Left cardiac atrium (tissue), 4 donors: ENCODE data around the gene RPS27L. TPM values are rescaled to one million over a fixed set of nuclear protein-coding genes. Genes with fewer than 3 reads are reported as not detected.

Experiments
- ATAC-seq, 2 donors: fragments of 200-7000 bp; cut with Tn5 transposase; one replicate each; pipeline ENCODE4 v1.9.1; 2020; ENCODE audit warnings: mild to moderate bottlenecking in 2 of 2, moderate library complexity in 2 of 2
- DNase-seq: peaks from one replicate; pipeline ENCODE4 v3.0.0-alpha.2; 2020
- intact Hi-C, 2 donors: fragments of 100-400 bp; cut with DNase I; formaldehyde crosslinking; loops; one replicate each; pipeline versions ENCODE4 v1.14.1 to v1.15.1; 2022 to 2023
- total RNA-seq, 2 donors: library from RNA; stranded (reverse); fragmentation: NEBNext Ultra II Directional; extraction: Animal tissue kit (Norgen Biotek cat#: 25700); gene quantifications; one replicate each; pipeline ENCODE4 v1.2.1, GENCODE V29; 2021
- donor health status: DM: no; HTN: yes; CAD: no.
- donor health status: DM: no; HTN: yes; CAD: no; lungs with severe emphysema.
- donor health status: DM: yes; HTN: yes; CAD: no.
- donor health status: Dilated cardiomyopathy.

RPS27L gene
- total RNA-seq, 2 donors from 2014 or later = 137 to 159 TPM

DNA sequence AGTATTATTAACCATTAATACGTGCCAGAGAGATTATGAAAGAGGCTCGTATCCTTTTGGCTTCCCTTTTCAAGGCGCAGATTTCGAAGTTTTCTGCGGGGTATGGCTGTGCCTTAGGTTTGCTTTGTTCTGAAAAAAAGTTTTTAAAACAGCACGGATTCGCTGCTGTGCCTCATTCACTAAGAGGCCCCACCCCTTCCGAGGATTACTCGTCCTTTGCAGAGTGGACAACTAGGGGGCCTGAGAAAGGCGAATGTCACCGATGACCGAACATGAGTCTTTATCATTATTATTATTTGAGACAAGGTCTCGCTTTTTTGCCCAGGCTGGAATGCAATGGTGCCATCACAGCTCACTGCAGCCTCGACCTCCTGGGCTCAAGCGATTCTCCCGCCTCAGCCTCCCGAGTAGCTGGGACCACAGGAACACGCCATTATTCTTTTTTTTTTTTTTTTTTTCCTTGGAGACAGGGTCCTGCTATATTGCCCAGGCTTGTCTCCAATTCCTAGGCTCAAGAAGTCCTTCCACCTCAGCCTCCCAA, 684 bp upstream of the RPS27L start:
- DNase-seq (peak; percentile 60), ATAC-seq (peak; percentile 72 to 78)
- intact Hi-C loops = loop anchor here in 1 of 2 donors (5.0 kb wide), 1 partner anchor 119 kb away; the partner anchor contains the start of gene APH1B

DNA sequence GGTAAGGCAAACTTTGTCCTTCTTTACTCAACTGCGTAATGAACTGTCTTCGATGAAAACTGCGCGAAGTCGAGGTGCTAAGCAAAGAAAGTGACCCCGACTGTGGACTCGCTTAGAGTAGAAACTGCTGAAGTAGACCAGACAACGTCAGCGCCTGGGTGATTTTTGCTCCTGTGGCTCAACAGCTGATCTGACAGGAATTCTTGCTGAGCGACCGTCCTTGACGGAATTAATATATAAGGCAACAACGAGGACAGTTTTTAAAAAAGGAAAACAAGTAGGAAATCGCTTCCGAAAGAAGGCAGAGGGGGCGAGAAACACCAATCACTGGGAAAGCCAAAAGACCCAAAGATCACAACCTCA, 541 bp downstream of the RPS27L start:
- DNase-seq (peak; percentile 47), ATAC-seq (peak; percentile 42 to 48)
- intact Hi-C loops = loop anchor here in 1 of 2 donors (5.0 kb wide), 1 partner anchor 121 kb away; the partner anchor contains the start of gene APH1B

DNA sequence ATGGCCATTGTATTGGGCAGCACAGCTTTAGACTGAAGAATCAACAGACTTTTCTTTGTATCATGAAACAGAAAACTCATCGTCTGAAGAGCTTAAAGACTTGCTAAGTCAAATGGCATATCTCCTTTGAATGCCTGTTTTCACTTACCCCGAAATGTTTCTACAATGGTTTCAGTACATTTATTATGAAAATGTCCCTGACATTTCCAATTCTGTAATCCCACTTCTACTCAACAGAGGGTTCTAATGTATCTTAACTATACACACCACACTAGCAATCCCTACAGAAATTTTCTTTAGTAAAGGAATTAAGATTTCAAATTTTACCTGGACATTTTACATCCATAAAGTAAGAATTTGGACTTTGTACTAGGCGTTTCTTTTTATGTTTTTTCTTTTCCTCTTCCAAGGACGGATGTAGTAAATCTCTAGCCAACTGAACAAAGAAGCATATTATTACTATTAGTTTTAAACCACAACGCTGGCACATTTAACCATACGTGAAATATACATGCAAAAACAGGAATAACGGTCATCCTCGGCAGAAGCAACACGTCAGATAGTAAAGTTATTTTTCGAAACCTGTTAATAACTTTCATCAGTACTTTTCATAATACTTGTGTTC, 1.1 kb downstream of the RPS27L start:
- DNase-seq = no peak
- intact Hi-C loops = loop anchor here in 1 of 2 donors (5.0 kb wide), 1 partner anchor 121 kb away; the partner anchor contains the start of gene APH1B
- no peak for ATAC-seq

DNA sequence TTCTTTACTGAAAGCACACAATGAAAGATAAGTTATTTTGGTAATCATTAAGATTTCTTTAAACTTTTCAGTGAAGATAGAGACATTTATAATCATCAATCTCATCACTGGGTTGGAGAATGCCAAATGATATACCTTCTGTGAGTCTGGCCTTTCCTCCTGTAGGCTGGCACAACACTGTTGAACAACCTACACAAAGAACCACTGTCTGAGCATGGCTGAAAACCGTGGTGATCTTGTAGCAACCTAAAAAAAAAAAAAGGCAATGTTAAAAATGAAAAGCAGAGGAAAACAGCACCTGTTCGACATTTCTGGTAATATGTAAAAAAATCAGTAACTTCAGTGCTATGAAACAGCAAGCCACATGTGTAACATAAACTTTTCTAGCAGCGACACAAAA, 1.8 kb downstream of the RPS27L start:
- intact Hi-C loops = loop anchor here in 1 of 2 donors (5.0 kb wide), 1 partner anchor 122 kb away; the partner anchor contains the start of gene APH1B

DNA sequence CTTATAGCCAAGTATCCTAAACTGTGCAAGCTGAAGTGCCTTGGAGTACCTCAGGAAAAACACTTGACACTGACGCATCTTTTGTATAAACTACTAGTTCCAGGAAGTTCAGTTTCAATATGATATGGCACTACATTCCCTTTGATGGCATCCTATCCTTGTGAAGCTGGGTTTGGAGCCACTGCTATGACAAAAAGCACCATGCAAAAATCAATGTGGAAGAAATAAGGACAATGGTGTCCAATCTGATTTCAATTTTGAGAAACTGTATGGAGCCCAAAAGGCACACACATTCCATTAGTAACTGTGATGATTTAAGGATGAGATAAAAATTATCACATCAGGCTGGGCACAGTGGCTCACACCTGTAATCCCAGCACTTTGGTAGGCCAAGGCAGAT, 5.6 kb downstream of the RPS27L start:
- intact Hi-C loops = no loop called here
- no peak for DNase-seq
- no peak for ATAC-seq

More for the DNA sequence above, 1.8 kb downstream of the RPS27L start:
- DNase-seq = no peak
- no peak for ATAC-seq

DNA sequence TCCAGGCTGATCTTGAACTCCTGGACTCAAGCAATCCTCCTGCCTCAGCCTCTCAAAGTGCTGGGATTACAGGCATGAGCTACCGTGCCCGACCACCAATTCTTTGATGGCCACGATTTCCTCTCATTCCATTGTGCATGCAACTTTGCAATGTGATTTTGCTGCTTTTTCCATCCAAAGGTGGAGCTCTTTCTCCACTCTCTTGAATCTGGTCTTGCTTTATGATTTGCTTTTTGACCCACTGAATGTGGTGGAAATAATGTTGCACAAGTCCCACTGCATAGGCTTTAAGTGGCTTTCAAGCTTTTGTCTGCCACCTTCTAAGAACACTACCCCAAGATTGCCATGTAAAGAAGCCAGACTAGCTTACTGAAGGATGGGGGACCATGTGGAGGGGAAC, 10.6 kb downstream of the RPS27L start:
- intact Hi-C loops = no loop called here
- ATAC-seq (no peak), DNase-seq (no peak)

DNA sequence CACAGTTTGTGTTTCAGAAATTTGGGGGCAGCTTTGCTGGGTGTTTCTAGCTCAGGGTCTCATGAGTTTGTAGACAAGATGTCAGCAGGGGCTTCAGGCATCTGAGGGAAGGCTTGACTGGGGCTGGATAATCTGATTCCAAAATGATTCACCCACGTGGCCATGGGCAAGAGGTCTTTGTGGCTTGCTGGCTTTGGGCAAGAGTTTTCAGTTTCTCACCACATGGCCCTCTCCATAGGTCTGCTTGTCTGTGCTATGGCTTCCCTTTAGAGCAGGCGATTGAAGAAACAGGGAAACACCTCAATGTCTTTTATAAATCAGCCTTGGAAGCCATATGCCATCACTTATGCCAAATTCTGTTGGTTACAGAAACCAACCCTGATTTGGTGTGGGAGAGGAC, 11.9 kb downstream of the RPS27L start:
- intact Hi-C loops = no loop called here
- ATAC-seq (no peak), DNase-seq (no peak)

DNA sequence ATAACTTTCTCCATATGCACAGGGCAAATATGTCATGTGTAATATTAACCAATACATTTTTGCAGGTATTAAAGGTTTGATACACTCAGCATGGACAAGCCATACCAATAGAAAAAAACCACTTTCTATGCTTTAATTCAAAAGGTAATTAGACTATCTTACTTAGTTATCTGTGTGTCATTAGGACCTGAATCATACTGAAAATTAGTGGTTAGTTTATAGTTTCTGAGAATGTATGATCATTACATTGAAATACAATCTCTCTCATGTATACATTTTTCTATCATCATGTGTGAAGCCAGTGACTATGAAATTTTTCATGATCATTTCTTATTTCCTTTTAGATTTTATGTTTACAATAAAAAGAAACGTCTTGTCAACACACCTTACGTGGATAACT, 16.3 kb downstream of the RPS27L start:
- intact Hi-C loops = no loop called here
- ATAC-seq = no peak

DNA sequence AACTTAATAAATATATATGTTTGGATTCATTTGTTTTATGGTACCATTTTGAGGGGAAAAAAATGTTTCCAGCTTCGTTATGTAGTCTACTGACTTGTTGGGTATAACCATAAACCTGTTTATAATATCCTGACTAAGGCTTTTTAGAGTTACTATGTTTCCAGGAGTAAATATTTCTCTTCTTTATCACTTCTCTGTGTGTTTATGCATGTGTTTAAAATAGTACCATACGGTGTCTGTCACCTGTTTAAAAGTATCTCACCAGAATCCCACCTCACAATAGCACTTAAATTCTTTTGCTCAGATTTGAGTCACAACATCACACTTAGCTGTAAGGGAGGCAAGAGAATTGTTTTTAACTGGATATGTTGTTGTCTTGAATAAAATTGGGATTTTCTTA, 20.5 kb downstream of the RPS27L start:
- ATAC-seq = no peak
- DNase-seq = no peak
- intact Hi-C loops = no loop called here

More for the DNA sequence above, 16.3 kb downstream of the RPS27L start:
- DNase-seq = no peak

DNA sequence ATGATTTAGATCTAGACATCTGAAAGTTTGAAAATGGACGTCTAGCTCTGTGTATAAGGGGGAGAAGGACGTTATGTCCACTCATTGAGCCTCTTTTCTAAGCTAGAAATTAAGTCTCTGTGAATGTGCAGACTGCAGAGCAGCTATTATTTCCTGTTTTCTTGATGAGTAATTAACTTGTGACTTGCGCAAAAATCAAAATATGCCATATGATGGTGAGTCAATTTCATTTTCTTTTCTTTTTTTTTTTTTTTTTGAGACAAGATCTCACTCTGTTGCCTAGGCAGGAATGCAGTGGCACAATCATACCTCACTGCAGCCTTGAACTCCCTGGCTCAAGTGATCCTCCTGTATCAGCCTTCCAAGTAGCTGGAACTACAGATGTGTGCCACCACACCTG, 21.5 kb downstream of the RPS27L start:
- DNase-seq = no peak
- intact Hi-C loops = no loop called here
- peak; percentile 12 to 61 for ATAC-seq

DNA sequence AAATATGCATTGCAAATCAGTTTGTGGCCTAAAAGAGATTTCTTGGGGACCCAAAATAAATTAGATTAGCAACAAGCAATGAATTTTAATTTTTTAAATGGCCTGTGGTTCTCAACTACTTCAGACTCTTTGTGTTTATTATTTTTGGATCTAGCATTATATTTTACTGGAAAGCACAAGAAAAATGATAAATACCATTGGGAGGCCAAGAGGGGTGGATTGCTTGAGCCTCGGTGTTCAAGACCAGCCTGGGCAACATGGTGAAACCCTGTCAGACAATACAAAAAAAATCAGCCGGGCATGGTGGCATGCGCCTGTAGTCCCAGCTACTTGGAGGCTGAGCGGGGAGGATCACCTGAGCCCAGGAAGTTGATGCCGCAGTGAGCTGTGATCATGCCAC, 22.0 kb downstream of the RPS27L start:
- ATAC-seq (no peak), DNase-seq (no peak)
- intact Hi-C loops = no loop called here

DNA sequence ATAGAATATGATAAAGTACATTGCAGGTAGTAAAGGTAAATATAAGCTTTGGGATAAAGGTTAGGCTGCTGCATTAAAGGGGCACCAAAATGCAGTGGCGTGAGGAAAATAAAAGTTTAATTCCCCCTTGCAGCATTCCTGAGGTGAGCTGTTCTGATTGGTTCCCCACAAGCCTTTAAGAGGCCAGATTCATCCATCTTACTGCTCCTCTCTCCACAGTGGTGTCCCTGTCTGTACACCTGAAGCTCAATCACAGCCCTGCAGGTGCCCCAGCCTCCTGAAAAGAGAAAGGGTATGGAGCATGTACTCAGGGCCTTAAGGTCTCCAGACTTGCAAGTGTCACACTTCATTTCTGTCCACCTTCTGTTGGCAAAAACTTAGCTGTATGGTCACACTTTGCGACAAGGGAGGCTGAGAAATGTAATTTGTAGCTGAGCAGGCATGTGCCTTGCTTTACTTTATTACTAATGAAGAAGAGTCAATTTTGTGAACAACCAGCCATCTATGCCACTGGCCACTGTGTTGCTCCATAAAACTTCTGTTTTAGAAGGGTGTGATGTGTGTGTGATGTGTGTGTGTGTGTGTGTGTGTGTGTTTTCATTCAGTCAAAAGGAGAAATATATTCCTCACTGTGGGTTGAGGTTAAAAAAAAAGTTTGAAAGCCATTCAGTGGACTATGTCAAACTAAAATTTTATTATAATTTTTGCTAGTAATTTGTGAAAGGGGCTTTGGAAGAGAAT, 22.9 kb downstream of the RPS27L start:
- ATAC-seq (peak in 1 of 2 donors; percentile 15), DNase-seq (no peak)
- intact Hi-C loops = no loop called here

DNA sequence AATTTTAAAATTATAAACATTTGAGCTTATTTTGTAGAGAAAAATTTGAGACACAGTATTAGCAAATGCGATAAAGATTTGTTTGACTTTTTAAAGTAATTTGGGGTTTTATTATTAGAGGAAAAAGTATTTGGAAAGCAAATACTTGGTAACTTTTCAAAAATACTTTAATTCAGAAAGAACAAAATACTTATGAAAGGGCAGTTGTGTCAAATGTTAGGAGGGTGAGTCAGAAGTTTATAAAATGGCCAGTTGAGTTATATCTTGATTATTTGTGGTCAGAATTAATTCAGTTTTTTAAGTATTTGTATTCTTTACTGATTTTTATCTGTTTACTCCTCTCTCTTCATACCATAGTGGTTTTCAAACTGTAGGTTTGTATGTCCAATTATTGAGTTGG, 23.5 kb downstream of the RPS27L start:
- no peak for ATAC-seq
- intact Hi-C loops = no loop called here
- DNase-seq = no peak

DNA sequence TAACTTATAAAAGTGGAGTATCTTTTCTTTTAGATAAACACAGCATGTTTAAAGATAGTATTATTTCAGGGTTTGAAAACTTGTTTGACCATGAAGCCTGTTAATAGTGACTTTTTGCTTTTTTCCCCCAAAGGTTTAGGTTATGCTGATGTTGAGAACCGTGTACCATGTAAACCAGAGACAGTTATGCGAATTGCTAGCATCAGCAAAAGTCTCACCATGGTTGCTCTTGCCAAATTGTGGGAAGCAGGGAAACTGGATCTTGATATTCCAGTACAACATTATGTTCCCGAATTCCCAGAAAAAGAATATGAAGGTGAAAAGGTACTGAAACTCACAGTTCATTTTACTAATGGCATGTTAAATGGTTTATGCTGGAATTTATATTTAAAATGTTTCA, 30.6 kb downstream of the RPS27L start:
- DNase-seq = no peak
- intact Hi-C loops = no loop called here
- ATAC-seq = no peak

DNA sequence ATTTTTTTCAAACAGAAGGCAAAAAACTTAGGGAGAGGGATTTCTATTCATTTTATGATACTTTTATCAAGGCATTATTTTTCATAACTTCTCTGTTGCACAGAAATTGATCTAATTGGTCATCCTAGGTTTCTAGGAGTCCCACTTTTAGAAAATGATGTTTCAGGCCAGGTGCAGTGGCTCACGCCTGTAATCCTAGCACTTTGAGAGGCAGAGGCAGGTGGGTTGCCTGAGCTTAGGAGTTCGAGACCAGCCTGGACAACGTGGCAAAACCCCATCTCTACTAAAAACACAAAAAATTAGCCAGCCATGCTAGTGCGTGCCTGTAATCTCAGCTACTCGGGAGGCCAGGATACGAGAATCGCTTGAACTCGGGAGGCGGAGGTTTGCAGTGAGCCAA, 32.8 kb downstream of the RPS27L start:
- no peak for DNase-seq
- intact Hi-C loops = no loop called here
- ATAC-seq = no peak

DNA sequence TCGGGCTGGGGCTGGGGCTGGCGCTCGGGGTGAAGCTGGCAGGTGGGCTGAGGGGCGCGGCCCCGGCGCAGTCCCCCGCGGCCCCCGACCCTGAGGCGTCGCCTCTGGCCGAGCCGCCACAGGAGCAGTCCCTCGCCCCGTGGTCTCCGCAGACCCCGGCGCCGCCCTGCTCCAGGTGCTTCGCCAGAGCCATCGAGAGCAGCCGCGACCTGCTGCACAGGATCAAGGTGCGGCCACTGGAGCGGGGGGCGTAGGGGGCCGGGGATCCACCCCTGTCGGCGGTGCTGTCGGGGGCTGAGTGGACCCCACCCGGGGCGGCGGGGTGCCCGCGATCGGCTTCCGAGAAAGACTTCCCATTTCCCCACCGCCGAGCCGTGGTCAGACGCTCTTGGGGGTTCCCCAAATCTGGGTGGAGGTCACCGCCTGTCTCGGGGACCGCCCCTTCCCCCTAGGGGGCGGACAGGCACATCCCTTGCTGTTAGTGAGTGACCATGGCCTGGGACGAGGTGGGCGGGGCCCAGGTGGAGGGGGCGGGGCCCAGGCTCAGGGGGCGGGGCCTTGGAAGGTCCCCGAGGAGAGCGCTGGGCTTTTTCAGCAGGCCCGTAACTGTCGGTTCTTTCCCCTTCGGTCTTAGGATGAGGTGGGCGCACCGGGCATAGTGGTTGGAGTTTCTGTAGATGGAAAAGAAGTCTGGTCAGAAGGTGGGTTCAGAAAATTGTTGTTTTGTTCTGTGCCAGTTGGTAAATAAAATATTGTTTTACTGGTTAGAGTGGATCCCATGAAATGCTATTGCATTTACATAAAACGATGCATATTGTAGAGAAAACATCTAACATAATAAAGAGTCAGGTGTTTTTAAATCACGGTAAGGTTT, 35.0 kb downstream of the RPS27L start:
- ATAC-seq = peak; percentile 98 to 99
- intact Hi-C loops = no loop called here
- peak; percentile 85 for DNase-seq

DNA sequence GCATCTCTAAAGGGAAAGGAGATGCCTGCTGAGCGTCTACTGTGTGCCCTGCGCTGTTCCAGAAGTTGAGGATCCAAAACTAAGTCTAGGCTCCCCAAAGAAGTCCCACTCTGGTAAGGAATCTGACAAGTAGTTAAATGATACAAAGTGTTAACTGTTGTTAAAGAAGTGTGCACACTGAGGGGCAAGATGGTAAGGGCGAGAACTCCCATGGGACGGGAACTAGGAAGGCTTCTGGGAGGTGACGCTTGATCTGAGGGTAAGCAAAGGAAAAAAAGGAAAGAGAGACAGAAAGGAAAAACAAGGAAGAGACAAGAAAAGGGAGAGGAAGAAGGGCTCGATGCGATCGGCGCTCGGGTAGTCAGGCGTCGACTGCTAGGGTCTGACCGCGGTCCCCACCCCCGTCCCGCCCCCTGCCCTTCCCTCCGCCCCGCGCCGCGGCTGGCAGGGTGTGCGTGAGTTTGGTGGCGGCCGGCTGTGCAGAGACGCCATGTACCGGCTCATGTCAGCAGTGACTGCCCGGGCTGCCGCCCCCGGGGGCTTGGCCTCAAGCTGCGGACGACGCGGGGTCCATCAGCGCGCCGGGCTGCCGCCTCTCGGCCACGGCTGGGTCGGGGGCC, 35.8 kb downstream of the RPS27L start, which contains the start of gene LACTB:
Gene LACTB, plus strand, starts transcription at position 480 of the 620 bp plus-strand sequence. Its CDS starts 11 bp downstream, at position 491.
- DNase-seq = peak; percentile 90
- peak; percentile 97 to 98 for ATAC-seq
- intact Hi-C loops = no loop called here

DNA sequence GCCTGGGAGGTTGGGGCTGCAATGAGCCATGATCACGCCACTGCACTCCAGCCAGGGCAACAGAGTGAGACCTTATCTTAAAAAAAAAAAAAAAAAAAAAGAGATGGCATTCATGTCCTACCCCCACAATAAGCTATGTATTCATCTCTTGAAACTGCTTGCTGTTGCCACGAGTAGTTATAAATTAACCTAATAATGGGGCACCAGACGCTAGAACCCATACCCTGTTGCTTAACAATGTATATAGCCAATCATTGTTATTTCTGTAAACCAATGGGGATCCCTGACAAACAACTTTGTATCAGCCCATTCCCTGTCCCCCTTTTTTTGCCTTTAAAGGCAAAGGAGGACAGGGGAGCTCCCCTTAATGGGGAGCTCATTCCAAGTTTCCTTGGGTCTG, 38.4 kb downstream of the RPS27L start:
- intact Hi-C loops = no loop called here

DNA sequence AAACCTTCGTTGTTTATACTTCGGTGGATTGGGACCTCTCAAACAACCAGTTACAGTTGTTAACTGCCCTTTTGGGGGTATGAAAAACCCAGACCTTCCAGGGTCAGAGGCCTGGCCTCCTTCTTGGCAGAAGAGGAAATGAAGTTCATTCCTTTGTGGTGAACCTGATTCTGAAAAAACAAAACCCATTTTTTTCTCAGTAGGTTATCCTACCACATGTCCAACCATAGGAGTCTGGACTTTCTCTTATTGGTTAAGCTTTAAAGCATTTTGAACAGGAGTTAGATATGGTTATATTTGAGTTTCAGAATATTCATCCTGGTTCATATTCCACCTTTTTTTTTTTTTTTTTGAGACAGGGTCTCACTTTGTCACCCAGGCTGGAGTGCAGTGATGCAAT, 42.8 kb downstream of the RPS27L start:
- intact Hi-C loops = no loop called here
- DNase-seq (no peak), ATAC-seq (no peak)

More for the DNA sequence above, 38.4 kb downstream of the RPS27L start:
- DNase-seq = no peak
- no peak for ATAC-seq
